ENCODE results near the gene TLE2.

- TF ChIP-seq, protein P1, sequence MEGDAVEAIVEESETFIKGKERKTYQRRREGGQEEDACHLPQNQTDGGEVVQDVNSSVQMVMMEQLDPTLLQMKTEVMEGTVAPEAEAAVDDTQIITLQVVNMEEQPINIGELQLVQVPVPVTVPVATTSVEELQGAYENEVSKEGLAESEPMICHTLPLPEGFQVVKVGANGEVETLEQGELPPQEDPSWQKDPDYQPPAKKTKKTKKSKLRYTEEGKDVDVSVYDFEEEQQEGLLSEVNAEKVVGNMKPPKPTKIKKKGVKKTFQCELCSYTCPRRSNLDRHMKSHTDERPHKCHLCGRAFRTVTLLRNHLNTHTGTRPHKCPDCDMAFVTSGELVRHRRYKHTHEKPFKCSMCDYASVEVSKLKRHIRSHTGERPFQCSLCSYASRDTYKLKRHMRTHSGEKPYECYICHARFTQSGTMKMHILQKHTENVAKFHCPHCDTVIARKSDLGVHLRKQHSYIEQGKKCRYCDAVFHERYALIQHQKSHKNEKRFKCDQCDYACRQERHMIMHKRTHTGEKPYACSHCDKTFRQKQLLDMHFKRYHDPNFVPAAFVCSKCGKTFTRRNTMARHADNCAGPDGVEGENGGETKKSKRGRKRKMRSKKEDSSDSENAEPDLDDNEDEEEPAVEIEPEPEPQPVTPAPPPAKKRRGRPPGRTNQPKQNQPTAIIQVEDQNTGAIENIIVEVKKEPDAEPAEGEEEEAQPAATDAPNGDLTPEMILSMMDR (IDR thresholded peaks at IDR 0.05; ENCODE audit: insufficient read depth, low read length, poor library complexity, severe bottlenecking), result no peak
- no peak for TF ChIP-seq EZH2phosphoT487 (conservative IDR thresholded peaks at IDR 0.05; ENCODE audit: low read length)
Measured at GRCh38 chr19:3013263-3013725, 15.8 kb downstream of the TLE2 start.

All from SU-DHL-6 (cell line).